HG03064 (cell line): Measurements from ENCODE around the gene OAT.
A peak's percentile ranks its signal among the peaks of the same experiment; 100 is the strongest.
"Not testable (repeated sequence)": the region's sequence is repeated elsewhere in the genome, so short reads cannot be mapped to it uniquely, and the experiment has no call there.

Experiments used
- ATAC-seq: cut with Tn5 transposase; IDR thresholded peaks from one replicate; pipeline ENCODE4 v1.9.1; 2021; ENCODE audit warnings: low read depth; ENCODE audit not compliant: unreplicated experiment

The OAT gene

GRCh38 chr10:124448696-124449169 is 30.0 kb upstream of the OAT start:
- ATAC-seq, result no peak

DNA sequence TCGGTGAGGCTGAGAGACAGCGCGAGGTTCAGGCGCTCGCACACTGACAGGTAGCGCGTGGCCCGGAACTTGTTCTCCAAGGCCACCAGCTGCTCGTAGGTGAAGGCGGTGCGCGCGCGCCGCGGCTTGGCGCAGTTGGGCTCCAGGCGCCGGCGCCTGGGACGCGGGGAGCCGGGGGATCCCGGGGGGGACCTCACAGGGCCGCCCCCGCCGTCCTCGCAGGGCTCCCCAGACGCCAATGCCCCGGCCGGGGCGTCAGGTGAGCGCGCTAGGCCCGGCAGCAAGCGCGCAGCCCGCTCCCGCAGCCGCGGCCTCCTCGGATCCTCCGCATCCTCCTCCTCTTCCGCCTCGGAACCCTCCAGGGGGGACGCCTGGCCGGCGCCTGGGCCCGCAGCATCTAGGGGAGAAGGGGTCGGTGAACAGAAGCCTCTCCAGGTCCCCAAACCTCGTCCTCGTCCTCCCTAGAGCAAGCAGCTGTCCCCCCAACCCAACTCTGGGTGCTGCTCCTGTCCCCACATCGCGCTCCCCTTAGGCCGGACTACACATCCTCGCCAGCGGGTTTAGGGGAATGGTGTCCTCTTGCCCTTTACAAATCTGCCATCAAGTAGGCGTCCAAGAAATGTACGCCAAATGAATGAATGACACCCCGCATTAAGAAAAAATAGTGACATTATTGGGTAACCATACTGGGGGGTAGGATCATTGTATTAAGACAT is 29.2 kb upstream of the OAT start:
- no peak for ATAC-seq

DNA sequence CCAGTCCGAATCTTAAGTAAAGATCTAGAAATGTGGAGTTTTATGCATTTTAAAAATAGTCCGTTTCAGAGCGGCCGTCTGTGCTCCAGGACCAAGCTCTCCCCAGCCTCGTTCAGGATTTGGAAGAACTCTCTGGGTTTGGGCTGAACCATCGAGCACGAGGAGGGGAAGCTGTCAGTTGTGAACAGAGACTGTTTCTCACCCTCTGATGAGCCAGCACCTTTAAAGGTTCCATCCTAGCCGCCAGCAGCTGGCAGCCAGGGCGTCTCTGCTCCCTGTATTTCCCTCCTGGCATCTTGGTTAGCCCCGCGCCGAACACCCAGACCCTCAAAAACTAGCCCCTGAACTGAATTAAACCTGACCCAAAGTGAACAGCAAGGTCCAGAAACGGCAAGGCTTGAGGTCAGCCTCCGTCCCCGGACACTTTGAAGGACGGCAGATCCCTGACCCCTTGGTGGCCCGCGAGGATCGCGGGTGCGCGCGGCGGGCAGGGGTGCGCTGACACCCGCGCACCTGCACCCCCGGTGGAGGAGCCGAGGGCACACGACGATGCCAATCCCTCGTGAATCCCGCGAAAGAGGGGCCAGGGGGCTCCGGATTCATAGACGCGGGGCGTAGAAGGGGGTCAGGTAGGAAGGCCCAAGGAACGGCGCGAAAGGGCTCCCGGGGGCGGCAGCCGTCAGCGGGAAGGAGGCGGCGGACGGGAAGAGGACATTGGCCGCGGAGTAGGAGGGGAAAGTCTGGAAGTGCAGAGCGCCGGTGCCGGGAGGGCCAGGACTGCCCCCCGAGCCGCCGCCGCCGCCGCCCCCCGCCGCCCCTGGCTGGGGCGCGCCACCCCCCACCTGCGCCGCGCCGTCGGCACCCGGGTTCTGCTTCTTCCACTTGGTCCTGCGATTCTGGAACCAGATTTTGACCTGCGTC is 28.4 kb upstream of the OAT start:
- ATAC-seq, result no peak

DNA sequence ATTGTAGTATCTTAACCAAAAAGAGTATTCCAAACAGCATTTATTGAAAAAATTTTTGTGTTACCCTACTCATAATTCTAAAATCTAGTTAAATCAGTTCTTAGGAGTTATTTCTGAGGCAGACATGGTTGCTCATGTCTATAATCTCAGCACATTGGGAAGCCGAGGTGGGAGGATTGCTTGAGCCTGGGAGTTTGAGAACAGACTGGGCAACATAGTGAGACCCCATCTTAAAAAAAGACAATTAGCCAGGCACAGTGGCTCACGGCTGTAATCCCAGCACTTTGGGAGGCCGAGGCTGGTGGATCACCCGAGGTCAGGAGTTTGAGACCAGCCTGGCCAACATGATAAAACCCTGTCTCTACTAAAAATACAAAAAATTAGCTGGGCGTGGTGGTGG is 23.0 kb upstream of the OAT start:
- ATAC-seq, result not testable (repeated sequence)

DNA sequence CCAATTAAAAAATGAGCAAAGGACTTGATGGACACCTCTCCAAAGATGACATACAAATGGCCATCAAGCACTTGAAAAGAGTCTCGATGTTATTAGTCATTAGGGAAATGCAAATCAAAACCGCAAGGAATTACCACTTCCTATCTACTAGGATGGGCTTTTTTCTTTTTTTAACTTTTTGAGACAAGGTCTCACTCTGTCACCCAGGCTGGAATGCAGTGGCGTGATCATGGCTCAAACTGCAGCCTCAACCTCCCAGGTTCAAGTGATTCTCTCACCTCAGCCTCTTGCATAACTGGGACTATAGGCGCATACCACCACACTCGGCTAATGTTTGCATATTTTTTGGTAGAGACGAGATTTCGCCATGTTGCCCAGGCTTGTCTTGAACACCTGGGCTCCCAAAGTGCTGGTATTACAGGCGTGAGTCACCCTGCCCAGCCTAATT is 17.5 kb upstream of the OAT start:
- peak; percentile 57 for ATAC-seq

DNA sequence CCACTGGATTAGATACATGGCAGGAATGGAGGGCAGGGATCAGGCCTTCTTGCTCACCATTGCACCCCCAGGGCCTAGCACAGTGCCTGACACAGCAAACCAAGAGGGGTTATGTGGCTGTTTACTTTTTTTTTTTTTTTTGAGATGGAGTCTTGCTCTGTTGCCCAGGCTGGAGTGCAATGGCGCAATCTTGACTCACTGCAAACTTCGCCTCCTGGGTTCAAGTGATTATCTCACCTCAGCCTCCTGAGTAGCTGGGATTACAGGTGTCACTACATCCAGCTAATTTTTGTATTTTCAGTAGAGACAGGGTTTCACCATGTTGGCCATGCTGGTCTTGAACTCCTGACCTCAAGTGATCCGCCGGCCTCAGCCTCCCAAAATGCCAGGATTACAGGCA is 17.0 kb upstream of the OAT start:
- not testable (repeated sequence) for ATAC-seq

GRCh38 chr10:124433461-124433860 is 14.7 kb upstream of the OAT start:
- ATAC-seq, result no peak

DNA sequence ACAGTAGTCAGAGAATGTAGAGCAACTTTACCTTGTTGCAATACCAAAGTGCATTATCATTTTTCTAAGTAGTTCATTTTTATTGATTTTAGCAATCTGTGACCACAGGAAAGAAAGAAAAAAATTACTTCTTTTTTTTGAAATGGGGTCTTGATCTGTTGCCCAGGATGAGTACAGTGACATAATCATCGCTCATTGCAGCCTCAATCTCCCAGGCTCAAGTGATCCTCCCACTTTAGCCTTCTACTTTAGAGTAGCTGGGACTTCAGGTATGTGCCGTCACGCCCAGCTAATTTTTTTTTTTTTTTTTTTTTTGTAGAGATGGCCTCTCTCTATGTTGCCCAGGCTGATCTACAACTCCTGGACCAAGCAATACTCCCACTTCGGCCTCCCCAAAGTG is 11.4 kb upstream of the OAT start:
- no peak for ATAC-seq

GRCh38 chr10:124429576-124429975 is 10.9 kb upstream of the OAT start:
- ATAC-seq, result no peak

DNA sequence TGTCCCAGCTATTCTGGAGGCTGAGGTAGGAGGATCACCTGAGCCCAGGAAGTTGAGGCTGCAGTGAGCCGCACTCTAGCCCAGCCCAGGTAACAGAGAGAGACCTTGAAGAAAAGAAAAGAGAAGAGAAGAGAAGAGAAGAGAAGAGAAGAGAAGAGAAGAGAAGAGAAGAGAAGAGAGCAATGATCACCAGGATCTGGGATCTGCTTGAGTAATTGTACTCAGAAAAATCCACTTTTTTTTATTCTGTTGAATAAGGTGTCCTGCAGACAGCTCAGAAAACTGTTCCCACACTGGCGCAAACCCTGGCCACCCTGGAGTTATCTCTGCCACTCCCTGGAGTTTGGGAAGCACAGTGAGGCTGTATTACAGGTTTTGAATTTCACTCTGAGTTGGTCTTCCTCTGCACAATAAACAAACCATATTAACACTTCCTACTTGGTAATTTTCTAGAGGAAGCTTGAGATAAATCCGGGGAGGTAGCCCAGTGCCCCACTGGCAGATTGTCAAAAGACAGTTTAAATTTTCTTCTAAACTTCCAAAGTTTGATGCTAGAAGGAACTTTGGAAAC is 9.6 kb upstream of the OAT start:
- no peak for ATAC-seq

DNA sequence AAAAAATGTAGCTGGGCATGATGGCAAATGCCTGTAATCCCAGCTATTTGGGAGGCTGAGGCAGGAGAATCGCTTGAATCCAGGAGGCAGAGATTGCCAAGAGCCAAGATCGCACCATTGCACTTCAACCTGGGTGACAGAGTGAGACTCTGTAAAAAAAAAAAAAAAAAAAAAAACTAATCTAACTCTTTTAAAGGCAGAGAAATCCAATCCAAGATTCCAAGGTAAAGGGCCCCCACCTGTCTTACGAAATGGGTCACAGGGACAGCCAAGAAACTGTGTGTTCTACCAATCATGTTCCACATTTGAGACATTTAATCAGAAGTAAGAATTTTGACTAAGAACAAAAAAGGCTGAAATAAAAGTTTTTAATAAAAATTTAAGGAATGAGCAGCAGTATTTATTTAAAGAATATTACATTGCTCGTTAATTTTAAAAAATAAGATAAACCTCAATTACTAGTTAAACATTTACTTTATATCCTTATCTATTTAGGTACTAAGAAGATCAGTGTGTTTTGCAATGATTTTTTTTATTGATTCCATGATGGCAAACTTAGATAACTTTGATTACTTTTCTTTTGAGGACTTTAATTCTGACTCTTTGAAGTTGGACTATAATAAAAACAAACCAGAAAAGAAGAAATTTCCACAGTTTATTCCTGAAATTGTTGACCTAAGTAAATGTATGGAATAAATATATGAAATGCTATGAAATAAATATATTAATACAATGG is 6.7 kb upstream of the OAT start:
- no peak for ATAC-seq

DNA sequence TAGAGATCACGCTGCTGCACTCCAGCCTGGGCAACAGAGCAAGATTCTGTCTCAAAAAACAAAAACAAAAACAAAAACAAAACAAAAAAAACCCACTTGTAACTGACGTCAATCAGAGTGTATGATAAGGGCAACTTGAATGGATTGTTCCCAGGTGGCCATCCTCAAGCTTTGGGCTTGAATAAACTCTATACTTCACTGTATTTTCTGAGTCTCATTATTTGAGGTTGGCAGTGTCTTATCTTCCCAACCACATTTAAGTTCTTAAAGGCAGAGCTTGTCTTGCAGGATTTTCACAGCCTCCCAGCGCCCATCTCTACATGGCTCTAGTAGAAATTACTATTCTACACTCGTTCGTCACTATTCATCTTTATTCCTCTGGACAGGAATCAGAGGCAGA is 5.1 kb upstream of the OAT start:
- no peak for ATAC-seq

GRCh38 chr10:124422742-124423141 is 4.0 kb upstream of the OAT start:
- no peak for ATAC-seq

- ATAC-seq, result no peak
Measured at GRCh38 chr10:124420254-124420653, 1.5 kb upstream of the OAT start.

GRCh38 chr10:124419635-124420034 is 912 bp upstream of the OAT start:
- no peak for ATAC-seq

DNA sequence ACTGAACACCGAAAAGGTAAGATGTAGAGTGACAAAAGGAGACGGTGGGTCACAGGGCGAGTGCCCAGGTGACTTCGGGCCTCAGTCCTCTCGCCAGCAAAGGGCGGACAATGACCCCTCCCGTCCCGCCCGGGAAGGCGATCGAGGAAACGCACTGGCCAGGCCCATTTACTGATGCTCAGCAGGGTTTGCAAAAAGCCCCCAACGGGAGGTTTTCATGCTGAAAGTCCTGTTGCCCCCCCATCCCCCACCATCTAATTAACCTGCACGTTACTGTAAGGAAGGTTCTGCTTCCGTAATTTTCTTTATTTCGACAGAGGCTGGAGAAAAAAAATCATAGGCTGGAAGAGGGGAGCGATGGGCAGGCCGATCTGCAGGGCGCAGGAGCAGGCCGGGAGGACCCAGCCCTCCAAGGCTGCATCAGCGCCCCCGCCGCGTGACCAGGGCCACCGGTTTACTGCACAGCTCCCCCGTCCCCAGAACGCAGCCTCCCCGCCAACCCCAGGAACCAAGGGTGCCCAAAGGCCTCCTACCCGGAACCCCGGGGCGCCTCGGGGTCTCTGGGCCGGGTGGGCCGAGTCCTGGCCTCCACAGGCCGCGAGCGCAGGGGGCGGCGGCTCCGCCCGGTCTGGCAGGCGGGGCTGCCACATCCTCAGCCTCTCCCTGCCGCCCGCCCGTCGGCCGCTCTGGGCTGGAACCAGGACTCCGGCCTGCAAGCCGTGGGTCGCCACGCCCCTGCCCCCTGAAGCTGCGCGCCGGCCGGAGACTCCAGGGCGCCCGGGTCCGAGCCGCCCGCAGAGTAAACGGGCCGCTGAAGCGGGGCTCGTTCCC is 613 bp downstream of the OAT start:
- ATAC-seq, result peak; percentile 19

DNA sequence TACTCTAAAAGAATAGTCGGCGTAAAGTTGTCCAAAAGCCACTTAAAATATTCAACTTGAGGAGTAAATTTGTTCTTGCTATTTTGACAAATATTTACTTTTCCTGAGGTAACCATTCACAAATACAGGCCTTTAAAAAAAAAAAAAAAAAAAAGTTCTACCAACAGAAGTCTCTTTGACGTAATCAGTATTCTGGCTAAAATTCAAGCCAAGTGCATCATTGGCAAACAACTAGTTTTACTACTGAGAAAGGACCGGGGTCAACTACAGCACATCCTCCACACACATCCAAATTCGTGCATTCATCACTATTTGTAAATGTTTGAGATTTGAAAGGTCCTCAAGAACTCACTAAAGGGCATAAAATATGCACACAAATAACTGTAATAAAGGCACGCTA is 2.0 kb downstream of the OAT start:
- no peak for ATAC-seq

DNA sequence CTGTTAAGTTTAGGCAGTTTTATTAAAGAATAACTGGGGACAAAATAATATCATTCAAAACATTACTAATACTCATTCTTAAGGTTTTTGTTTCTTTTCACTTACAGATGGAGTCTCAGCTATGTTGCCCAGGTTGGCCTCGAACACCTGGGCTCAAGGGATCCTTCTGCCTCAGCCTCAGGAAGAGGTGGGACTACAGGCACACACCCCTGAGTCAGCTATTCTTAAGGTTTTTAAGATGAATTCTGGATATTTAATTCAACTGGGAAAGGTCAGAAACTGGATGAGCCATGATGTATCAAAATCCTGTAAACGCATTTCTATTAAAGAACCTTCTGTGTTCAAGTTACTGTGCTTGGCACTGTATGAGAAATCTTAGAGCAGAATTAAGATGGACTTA is 3.5 kb downstream of the OAT start:
- no peak for ATAC-seq

GRCh38 chr10:124414076-124414475 is 4.6 kb downstream of the OAT start:
- no peak for ATAC-seq

DNA sequence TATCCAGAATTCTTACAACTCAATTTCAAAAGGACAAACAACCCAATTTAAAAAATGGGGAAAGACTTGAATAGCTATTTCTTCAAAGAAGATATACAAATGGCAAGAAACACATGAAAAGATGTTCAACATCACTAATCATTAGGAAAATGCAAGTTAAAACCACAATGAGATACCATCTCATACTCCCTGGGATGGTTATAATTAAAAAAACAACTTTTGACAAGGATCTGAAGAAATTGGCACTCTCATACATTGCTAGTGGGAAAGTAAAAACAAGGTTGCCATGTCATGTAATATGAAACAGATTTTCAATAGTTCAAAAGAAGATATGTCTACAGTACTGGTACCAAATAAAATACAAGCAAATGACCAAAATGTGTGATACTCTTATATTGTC is 9.0 kb downstream of the OAT start:
- no peak for ATAC-seq
